NK-92 (cell line): ENCODE measurements around the gene FIGN.

Experiments
- DNase-seq: peaks from one replicate; lab custom pipeline; 2025; ENCODE audit not compliant: unreplicated experiment; lab: John Stamatoyannopoulos, UW

The FIGN gene

DNA sequence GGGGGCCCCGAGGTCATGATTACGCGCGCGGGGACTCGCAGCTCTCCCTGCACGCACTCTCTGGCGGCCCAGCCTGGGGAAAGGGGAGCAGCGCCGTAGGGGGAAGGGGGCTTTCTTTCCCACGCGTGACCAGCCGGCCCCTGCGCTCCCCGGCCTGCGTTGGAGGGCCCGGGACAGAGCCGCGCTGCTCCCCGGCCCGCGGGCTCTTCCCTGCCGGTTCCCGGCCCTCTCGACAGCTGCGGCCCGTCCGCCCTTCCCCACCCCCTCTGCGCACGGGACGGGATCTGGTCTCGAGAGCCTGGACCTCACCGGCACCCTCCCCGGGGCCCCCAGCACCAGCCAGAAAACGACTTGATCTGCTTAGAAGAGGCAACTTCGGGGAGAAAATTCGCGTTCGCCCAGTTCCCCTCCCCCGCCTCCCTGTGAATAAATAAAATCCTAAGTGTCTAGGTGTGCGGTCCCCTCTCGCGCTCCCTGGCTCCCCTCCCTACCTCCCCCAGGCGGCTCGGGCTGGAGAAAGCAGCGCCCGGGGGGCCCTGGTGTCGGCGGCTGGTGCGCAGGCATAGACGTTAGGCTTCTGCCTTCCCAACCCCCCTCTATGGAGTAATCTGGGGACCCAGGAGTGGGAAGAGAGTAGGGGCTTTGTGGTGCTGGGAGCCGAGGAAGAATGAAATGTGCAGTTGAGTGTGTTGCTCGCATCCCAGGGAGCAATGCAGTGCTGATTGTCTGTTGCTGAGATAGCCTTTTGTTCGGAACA, 803 bp upstream of the FIGN start:
- DNase-seq = no peak

DNA sequence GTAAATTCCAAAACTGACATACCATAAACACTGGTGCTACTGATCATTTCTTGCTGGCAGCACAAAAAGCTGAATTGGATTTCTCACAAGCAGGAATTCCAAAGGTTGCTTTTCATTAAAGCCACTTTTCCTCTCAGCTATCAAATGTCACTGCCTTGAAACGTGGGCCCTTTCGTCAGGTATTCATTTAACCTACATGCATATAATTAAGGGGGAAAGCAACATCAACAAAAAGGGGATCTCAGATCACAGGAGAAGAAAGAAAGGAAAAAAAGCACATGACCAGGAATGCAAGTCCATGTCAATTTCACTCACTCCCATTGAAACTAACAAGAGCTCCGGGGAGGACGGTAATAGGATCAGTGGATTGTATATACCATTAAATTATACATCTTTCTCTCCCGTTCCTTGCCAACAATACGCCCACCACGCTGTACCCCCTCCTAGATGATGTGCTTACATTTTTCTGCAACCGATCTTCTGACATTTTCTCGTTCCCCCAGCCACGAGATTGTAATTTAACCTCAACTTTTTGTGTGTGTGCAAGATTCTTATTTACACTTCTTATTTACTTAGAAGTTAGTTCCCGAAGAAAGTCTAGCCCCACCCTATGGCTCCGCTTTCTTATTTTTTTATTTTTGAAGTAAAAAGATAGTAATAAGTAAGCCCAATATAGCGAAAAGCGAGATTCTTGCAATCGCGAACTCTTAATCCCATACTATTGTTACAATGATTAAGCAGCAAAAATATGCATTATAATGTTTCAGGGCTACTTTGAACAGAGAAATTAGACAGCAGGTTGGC, 725 bp downstream of the FIGN start:
- DNase-seq = no peak

DNA sequence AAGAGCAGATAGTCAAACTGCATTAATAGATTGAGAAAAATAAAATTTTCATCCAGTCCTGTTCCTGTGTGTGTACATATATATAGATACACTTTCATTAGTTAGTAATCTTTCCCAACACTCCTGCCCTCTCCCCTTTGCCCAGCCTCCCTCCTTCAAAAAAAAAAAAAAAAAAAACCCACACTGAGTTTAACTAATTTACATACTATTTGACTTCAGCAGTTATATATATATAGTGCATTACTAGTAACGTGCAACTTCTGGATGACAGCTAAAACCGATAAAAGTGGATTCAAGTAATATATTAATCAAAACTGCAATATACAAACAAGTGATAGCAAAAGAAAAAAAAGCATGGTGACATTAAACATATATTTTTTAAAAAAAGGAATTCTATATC, 1.4 kb downstream of the FIGN start:
- DNase-seq = no peak

DNA sequence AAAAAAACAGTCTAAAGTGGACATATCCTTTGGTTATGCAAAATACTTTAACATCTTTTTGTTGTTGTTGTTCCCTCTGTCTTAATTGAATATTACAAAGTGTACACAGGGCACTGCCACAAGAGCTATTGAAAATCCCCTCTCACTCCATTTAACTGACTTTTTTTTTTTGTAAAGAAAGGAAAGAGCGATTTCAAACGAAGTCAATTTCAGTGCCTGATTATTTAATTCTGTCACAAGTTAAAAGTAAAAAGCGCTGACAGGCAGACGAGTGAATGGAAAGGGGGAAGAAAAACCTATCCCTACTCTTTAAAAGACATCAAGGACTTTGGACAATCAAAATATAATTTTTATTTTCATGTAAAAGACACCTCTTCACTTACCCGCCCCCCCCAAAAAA, 1.9 kb downstream of the FIGN start:
- no peak for DNase-seq

DNA sequence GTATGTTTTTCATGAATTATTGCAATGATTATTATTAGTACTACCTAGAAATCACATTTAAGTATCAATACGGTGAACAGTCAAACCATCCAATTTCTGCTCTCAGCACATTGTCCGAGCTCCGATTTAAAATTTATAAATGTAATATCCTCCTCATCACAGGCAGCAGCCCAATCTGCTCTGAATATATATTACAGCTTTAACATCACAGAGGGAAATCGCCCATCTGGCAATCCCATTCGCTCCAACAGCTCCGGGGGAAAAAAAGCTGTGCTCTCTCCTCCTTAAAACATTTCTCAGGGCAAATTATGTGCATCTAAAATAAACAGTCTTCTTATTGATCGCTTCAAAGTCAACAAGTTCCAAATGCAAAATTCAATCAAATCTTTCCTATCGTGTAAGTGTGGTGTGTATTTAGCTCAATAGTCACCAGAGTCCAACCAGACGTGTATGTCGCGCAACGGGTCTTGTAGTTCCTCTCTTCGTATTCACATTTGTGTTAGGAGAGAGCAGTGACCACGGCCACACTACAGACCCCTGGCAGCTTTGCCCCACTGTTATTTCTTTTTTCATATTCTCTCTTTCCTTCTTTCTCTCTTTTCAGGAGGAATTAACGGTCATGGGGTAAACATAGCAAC, 2.4 kb downstream of the FIGN start:
- DNase-seq = no peak

DNA sequence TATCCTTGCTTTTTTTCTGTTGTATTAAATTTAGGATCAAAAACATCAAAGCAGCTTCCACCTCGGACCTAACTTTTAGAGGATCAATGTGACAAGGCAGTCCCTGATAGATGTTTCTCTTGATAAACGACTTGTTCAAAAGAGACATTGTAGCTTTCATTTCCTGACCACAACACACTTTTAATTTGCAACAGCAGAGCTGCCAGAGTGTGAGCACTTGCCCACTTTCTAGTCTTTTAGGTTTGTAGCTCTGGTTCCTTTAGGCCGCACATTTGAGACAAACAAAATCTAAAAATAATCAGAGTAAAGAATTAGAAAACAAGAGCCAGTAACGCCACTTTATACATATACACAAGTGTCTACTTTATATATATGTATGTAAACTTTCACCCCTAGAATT, 3.1 kb downstream of the FIGN start:
- no peak for DNase-seq

DNA sequence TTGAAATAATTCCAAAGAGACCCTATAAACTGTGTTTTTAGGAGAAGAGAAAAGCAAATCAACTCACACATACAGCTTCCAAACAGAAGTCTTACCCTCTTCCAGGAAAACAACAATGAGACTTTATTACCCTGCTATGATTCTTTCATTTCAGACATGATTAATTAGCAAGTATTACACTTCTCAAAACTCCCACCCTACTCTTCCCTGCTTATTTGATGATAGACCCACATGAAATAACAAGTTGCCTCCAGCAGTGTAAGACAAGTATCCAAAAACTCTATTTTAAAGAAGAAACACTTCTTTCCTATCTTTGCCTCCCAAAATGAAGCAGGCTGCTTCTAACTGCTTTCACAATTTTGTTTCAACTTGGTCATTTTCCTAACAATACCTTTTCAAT, 4.1 kb downstream of the FIGN start:
- no peak for DNase-seq

DNA sequence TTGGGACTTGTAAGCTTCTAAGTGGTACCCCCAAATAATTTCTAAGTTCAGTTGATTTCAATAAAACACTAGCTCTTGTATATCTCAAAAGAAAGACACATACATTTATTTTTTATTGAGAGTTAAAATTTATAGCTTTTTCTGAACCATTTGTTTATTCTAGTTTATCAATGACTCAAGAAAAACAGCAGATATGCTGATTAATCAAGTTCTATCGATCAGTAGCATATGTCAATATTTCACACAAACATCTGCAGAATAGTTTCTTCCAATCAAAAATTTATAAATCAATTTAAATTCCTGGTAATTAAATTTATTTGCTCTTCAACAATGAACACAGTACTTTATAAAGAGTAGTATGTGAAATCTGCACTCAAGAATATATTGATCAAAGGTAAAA, 5.3 kb downstream of the FIGN start:
- no peak for DNase-seq

DNA sequence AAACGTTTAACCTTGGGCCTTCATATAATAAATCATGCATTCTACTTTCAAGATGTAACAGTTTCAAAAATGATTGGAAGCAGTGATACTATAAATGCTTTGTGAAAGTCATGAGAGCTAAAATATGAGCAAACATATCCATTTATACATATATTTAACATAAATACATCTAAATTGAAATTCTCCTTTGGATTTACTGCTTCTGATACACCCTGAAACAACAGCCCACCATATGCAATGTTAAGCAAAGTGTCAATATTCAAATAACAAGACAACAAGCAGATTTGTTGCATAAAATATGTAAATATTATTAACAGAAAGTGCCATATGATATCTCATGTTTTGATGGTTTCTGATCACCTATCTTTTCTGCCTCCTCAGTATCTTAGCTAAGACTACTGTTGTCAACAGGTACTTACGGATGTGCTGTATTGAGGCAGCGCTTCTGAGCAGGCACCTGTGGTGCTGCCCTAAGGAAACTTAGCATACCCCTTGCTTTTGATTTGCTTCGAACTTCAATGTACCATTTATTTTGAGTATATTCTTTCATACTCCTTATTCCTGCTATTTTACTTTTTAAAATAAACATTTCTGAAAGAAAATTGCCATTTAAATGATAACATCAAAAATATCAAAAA, 6.1 kb downstream of the FIGN start:
- DNase-seq = no peak

DNA sequence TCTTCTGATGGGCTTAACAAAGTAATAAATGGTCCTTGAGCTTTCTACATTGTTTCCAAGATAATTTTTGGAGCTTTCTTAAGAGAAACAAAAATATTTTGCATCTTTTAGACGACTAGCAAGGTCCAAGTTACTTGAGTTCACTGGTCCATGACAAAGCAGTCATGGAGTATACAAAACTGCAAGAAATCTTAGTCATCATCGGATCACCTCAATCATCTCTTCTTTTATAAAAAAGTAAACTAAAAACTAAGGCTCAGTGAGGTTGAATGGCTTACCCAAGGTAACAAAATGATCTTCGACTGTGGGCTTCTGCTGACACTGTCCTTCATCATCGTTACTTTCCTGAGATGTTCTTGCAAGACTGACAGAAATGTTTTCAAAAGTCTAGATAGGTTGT, 11.9 kb downstream of the FIGN start:
- DNase-seq = no peak

DNA sequence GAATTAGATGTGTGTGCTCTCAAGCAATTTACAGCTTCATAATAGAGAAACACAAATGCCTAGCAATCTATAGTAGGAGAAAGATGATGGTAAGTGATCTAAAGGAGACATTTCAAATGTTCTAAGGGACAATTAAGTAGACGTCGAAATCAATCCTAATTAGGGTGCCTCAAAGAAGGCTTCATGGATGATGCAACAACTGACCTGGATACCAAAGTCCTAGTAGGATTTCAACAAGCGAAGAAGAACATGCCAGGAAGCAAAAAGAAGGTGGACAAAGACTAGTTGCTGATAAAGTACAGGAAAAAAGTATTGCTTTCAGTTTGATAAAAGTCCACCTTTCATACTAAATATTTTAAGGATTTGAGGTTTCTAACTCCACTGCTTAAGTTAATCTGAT, 12.5 kb downstream of the FIGN start:
- DNase-seq = no peak

DNA sequence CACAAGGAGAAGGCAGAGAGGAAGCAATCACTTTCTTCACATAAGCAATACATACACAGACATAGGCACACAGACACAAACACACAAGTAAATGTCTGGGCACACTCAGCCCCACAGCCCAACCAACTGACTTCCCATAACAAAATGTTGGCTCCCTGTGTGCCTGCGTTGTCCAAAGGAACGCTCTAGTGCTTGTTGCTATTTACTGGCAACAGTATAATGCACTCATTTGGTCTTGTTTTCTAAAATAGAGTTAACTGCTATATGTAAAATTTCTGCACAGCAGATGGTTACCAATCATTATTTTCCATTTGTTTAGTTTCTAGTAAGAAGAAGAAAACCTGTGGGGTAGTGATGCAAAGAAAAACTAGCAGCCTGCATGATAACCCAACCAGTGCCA, 16.5 kb downstream of the FIGN start:
- DNase-seq = no peak

DNA sequence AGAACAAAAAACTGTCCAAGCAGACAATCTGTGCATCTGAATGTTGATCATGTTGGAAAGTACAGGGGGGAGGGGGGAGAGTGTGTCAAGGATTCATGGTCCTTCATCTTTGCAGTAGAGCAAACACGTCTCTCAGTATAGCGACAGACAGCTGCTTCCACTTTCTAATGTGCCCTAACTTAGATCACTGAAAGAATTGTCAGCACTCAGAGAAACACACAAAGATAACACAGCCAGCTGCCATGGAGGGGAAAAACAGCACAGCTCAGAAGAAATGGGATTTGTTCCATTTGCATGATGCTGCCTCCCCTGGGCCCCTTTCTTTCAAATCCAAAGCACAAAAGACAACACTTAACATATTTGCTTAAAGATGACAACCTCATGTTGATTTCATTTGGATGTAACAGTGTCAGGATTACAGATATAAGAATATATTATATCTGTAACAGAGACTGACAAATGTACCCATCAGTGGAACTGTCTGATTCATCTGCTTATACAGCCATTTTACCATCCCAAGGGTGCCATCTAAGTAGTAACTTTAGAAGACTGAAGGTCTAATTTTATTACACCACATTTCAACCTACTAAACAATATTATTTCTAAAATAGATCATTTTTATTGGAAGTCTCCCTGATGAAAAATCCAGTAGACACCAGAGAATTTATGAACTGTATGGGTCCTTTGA, 17.7 kb downstream of the FIGN start:
- no peak for DNase-seq

DNA sequence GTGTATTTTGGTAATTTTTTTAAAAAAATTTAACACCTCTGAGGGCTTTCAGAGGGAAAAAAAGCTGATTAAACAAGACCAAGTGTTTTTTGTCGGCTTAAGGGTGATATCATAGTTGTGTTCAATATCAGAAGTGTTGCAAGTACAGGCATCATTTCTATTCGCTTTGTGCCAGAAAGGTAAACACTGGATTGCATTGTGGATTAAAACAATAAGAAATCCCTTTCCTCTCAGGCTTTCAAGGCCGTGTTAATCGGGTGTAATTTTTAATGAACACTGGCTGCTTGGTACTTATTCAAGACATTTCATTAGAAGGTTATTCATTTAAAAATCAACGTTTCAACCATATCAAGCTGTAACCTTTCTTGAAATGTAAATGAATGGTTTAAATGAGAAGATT, 18.3 kb downstream of the FIGN start:
- DNase-seq = no peak

DNA sequence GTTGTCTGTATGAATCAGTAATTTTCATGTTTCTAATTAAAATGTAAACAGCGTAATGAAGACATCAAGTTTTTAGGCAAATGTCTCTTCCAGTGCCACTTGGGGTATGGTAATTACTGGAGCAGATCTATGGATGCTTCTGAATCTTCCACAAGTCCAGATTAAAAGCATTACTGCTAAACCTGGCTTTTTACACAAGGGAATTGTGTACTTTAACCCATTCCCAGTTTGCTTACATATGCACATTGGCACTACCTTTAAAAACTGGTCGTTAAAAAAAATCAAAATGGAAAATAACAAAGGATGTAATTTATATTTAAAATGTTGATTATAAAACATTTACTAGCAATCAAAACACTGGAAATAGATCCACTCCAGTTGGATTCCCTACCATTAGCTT, 19.7 kb downstream of the FIGN start:
- no peak for DNase-seq

DNA sequence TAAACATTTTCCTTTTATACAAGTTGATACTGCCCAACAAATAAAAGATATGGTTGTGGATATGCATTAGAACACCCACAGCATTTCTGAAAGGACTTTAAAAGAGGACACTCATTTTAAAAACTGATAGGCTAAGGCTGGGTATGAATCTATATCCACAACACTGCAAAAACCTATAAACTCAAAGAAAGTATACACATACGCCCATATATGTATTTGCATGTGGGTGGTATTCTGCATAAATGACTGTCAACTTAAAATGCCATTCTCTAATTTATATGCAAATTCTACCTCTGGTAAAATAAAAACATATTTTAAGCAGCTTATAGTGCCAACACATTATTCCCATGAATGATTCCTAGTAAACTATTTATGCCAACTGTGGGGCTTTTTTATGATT, 20.1 kb downstream of the FIGN start:
- no peak for DNase-seq

DNA sequence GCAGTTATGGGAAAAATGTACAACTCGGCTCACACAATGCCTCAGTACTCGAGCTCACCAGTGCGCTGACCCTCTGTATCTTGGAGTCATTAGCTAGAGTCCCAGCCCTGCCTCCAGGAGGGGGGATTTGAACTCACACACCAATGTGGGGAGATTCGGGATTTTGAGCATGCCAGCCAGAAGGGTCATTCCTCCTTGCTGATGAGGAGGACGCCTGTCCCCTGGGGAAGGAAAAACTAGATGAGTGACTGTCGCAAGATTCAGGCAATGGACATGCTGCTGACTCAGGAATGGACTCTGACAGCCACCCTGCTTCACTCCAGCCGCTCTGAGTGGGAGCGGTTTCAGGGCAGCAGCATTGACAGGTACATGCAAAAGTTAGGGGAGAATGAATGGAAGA, 20.6 kb downstream of the FIGN start:
- DNase-seq = no peak

DNA sequence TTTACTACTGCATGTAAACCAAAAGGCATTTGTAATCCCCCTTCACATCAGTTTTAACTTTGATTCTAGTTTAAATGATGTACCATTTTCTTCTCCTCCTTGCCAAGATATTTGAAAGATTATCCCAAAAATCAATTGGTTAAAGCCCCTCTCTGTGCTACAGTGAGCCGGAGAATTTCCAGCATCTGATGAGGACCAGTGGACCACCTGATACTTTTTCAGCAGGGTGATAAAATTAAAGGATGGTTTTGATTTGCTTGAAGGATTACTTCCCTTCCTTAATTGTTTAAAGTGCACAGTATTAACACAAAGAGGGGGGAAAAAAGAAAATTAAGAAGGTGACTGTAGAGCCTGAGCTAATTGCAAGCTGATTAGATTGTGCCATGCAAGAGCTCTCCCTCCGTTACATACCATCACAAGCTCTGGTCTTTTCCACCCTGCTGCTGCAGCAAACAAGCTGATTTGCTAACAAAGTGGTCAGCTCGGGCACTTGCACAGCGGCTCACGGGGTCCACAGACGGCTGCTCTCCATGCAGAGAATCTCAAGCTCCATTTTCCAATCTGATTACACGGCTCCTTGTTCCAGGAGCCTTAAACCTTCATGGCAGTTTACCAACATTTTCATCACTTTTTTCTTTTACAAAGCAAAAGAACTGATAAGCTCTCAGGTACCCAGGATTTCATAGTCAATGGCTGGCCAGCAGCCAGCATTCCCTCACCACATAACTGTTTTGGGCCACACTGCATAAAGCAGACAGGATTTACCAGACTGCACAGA, 22.1 kb downstream of the FIGN start:
- DNase-seq = no peak

DNA sequence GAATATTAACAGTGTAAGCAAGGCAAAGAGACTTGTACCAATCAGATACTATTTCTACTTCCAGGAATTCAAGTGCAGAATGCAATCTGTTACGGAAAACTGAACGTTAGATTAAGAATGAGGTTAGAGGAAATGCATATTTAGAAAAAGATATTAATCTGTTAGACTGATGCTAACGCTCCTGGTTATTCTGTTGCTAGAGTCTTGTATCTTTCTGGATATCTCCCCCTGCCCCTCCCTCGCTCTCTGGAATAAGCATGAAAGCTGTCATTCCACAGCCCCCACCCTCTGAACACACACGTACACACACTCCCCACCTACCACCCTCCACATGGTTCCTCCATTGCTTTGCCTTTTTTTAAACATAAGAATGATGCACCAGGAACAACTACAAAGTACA, 24.1 kb downstream of the FIGN start:
- no peak for DNase-seq

DNA sequence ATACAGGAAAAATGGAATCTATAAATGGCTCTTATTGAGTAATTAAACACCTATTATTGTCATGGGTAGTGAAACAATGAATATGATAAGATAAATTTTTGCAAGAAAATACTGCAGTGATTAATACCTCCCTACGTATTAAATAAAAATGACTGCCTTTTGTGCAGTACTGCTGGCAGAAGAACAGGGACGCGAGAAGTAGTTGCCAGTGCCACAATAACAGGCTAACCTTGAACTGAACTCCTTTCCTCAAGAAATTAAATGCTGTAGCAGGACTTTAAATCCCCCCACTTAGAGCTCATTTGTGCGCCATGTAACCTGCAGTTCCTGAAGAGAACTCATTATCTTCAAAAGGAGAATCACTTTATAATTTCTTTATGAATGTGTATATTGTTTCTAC, 24.6 kb downstream of the FIGN start:
- no peak for DNase-seq
